HG03432 (cell line): ENCODE results near the gene STON2.

ENCODE experiments used
- ATAC-seq: cut with Tn5 transposase; IDR thresholded peaks from one replicate; pipeline ENCODE4 v1.9.1; 2021; ENCODE audit warnings: mild to moderate bottlenecking, moderate library complexity; ENCODE audit not compliant: unreplicated experiment

STON2 gene

GRCh38 chr14:81418057-81418790 lies 18.1 kb upstream of the STON2 start:
- ATAC-seq = no peak

GRCh38 chr14:81416981-81417380 lies 16.9 kb upstream of the STON2 start:
- no peak for ATAC-seq

GRCh38 chr14:81416194-81416952 lies 16.2 kb upstream of the STON2 start:
- no peak for ATAC-seq

GRCh38 chr14:81415781-81416180 lies 15.7 kb upstream of the STON2 start:
- ATAC-seq = no peak

- no peak for ATAC-seq
Observed at GRCh38 chr14:81414123-81414522, 14.0 kb upstream of the STON2 start.

- no peak for ATAC-seq
Observed at GRCh38 chr14:81412779-81413178, 12.7 kb upstream of the STON2 start.

- no peak for ATAC-seq
Observed at GRCh38 chr14:81408595-81408994, 8.5 kb upstream of the STON2 start.

GRCh38 chr14:81406863-81407262 lies 6.7 kb upstream of the STON2 start:
- ATAC-seq = no peak

GRCh38 chr14:81402123-81402495 lies 2.0 kb upstream of the STON2 start:
- peak; percentile 36 for ATAC-seq

GRCh38 chr14:81401420-81402122 lies 1.4 kb upstream of the STON2 start:
- peak; percentile 75 for ATAC-seq

- no peak for ATAC-seq
Observed at GRCh38 chr14:81400852-81401251, 728 bp upstream of the STON2 start.

- no peak for ATAC-seq
Observed at GRCh38 chr14:81398196-81398891, 1.8 kb downstream of the STON2 start.

GRCh38 chr14:81396113-81396512 lies 4.0 kb downstream of the STON2 start:
- ATAC-seq = no peak

GRCh38 chr14:81394739-81395138 lies 5.4 kb downstream of the STON2 start:
- ATAC-seq = no peak

- no peak for ATAC-seq
Observed at GRCh38 chr14:81392976-81393643, 7.0 kb downstream of the STON2 start.

- ATAC-seq = no peak
Observed at GRCh38 chr14:81392052-81392451, 8.1 kb downstream of the STON2 start.

- ATAC-seq = no peak
Observed at GRCh38 chr14:81390696-81391095, 9.4 kb downstream of the STON2 start.

- no peak for ATAC-seq
Observed at GRCh38 chr14:81388336-81388735, 11.8 kb downstream of the STON2 start.

- no peak for ATAC-seq
Observed at GRCh38 chr14:81386290-81386745, 13.8 kb downstream of the STON2 start.

GRCh38 chr14:81385886-81386285 lies 14.2 kb downstream of the STON2 start:
- ATAC-seq = no peak

GRCh38 chr14:81385419-81385818 lies 14.7 kb downstream of the STON2 start:
- ATAC-seq = no peak
